ENCODE results near the gene CENPN. TPM values are rescaled to one million over a fixed set of nuclear protein-coding genes. Genes with fewer than 3 reads are reported as not detected.

CENPN gene
- total and polyA plus RNA-seq, 10 of the 15 experiments (the other 5 are each of a cell fraction or from before 2014, with no cell fraction given) = 39.8 to 143 (median 66.8) TPM

GRCh38 chr16:81060576-81061306, 53.7 kb downstream of the CENPN start:
- POLR2A ChIA-PET = no interaction called here

More at GRCh38 chr16:81060576-81061306, 53.7 kb downstream of the CENPN start:
- ATAC-seq = no peak
- no peak overlapping the region for H3K4me2 ChIP-seq (ENCODE audit: control insufficient read depth, insufficient read depth)
- H2AFZ ChIP-seq (ENCODE audit: control insufficient read depth, low read depth, low read length) = no peak overlapping the region
- H3K27ac ChIP-seq (ENCODE audit: control insufficient read depth, insufficient read depth) = no peak overlapping the region
- FAIRE-seq = no peak
- H3K79me2 ChIP-seq (ENCODE audit: control insufficient read depth, insufficient read depth, low read length) = no peaks in the 10 kb centered on the region
- WGBS (ENCODE audit: insufficient coverage, insufficient replicate concordance, low lambda C conversion rate, missing lambda C conversion rate) = 76% methylated on average over 14 of the region's 14 CpGs
- no peak overlapping the region for H3K4me3 ChIP-seq
- ChIA-PET CTCF (no interaction called here), RAD21 (ENCODE audit: unreplicated experiment) (no interaction called here), SMC1A (ENCODE audit: uncharacterized antibody, unreplicated experiment) (no interaction called here)
- no peaks in the 10 kb centered on the region for H3K4me1 ChIP-seq (ENCODE audit: control insufficient read depth, insufficient read depth, low read length)
- H3K27me3 ChIP-seq (replicated peaks in 1 of 2; ENCODE audit: control insufficient read depth in 2 of 2, insufficient read depth in 2 of 2, low read length in 1 of 2) = no peaks in the 10 kb centered on the region
- no TSS peak for BruUV-seq (replicated peaks)
- H4K20me1 ChIP-seq (ENCODE audit: control insufficient read depth, insufficient read depth) = no peaks in the 10 kb centered on the region
- in situ Hi-C loops (cut with MboI) = no loop called here
- no peak overlapping the region for H3K9ac ChIP-seq (ENCODE audit: control insufficient read depth, insufficient read depth, low read length)
- no peak for DNase-seq (ENCODE audit: low read depth, low spot score)
- TF ChIP-seq, protein P1, sequence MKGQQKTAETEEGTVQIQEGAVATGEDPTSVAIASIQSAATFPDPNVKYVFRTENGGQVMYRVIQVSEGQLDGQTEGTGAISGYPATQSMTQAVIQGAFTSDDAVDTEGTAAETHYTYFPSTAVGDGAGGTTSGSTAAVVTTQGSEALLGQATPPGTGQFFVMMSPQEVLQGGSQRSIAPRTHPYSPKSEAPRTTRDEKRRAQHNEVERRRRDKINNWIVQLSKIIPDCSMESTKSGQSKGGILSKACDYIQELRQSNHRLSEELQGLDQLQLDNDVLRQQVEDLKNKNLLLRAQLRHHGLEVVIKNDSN (IDR thresholded peaks at IDR 0.05; ENCODE audit: borderline replicate concordance, extremely low read length, insufficient read depth, low read depth, low read length) = no peak
- TF ChIP-seq TARDBP (IDR thresholded peaks at IDR 0.05; ENCODE audit: borderline replicate concordance) (no peak), FOS (IDR thresholded peaks at IDR 0.05; ENCODE audit: borderline replicate concordance, extremely low read depth, insufficient read length) (no peak), RBBP5 (conservative IDR thresholded peaks at IDR 0.05) (no peak), JUND (IDR thresholded peaks at IDR 0.05; ENCODE audit: low read depth, low read length) (no peak), NFYA (IDR thresholded peaks at IDR 0.05; ENCODE audit: borderline replicate concordance, low read depth, low read length) (no peak), EGR1 (IDR thresholded peaks at IDR 0.05; ENCODE audit: borderline replicate concordance in 1 of 2, low read depth in 2 of 2, low read length in 2 of 2) (no peak), MEF2A (IDR thresholded peaks at IDR 0.05; ENCODE audit: insufficient read depth, low read depth, low read length) (no peak), NFXL1 (IDR thresholded peaks at IDR 0.05; ENCODE audit: borderline replicate concordance) (no peak), ZNF274 (IDR thresholded peaks at IDR 0.05; ENCODE audit: insufficient read depth, insufficient read length) (no peak), ZBED1 (IDR thresholded peaks at IDR 0.05; ENCODE audit: borderline replicate concordance) (no peak), SPI1 (IDR thresholded peaks at IDR 0.05; ENCODE audit: borderline replicate concordance, insufficient read depth, low read depth, low read length) (no peak), PKNOX1 (IDR thresholded peaks at IDR 0.05) (no peak), SUPT20H (IDR thresholded peaks at IDR 0.05; ENCODE audit: borderline replicate concordance, control insufficient read depth, low read depth, low read length) (no peak), IKZF1 (conservative IDR thresholded peaks at IDR 0.05) (no peak), HDAC6 (IDR thresholded peaks at IDR 0.05; ENCODE audit: unreplicated experiment) (no peak), POLR2AphosphoS2 (IDR thresholded peaks at IDR 0.05; ENCODE audit: low read depth, low read length) (no peak)
- TF ChIP-seq, protein P2, sequence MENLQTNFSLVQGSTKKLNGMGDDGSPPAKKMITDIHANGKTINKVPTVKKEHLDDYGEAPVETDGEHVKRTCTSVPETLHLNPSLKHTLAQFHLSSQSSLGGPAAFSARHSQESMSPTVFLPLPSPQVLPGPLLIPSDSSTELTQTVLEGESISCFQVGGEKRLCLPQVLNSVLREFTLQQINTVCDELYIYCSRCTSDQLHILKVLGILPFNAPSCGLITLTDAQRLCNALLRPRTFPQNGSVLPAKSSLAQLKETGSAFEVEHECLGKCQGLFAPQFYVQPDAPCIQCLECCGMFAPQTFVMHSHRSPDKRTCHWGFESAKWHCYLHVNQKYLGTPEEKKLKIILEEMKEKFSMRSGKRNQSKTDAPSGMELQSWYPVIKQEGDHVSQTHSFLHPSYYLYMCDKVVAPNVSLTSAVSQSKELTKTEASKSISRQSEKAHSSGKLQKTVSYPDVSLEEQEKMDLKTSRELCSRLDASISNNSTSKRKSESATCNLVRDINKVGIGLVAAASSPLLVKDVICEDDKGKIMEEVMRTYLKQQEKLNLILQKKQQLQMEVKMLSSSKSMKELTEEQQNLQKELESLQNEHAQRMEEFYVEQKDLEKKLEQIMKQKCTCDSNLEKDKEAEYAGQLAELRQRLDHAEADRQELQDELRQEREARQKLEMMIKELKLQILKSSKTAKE (IDR thresholded peaks at IDR 0.05; ENCODE audit: low read depth, poor library complexity, severe bottlenecking) = no peak
- no peaks in the 10 kb centered on the region for H3K36me3 ChIP-seq (ENCODE audit: control insufficient read depth in 2 of 2, insufficient read depth in 2 of 2, low read length in 1 of 2)
- intact Hi-C loops (cut with micrococcal nuclease; ENCODE audit: unreplicated experiment) = no loop called here
- no peaks in the 10 kb centered on the region for H3K9me3 ChIP-seq (replicated peaks; ENCODE audit: control insufficient read depth, insufficient read depth, low read length)

Measured in GM12878 (cell line).